ENCODE results near the gene GNPDA2. TPM values are rescaled to one million over a fixed set of nuclear protein-coding genes. Genes with fewer than 3 reads are reported as not detected.

GNPDA2 gene
- total RNA-seq: 13.4 and 17.8 TPM in 2 replicates

GRCh38 chr4:44726038-44726871, at the start of gene GNPDA2:
Gene GNPDA2, minus strand, starts transcription at chr4:44726556. Its CDS starts 4,349 bp downstream, at chr4:44722207.

GRCh38 chr4:44678094-44679041, 48.0 kb downstream of the GNPDA2 start, which contains the start of gene GUF1:
Gene GUF1, plus strand, starts transcription at chr4:44678420. Its CDS starts 203 bp downstream, at chr4:44678623.

Other genes starting within 250 kb of the GNPDA2 start
- not detected in 2 replicates for gene YIPF7, start 74.9 kb downstream of the GNPDA2 start, total RNA-seq
- gene GUF1, start 48.1 kb downstream of the GNPDA2 start, total RNA-seq: 4.5 and 13.7 TPM in 2 replicates

Data from bladder microvascular endothelial cell (primary cell).